HG03342 (cell line): ENCODE results near the gene FADS2.

ENCODE experiments used
- ATAC-seq: cut with Tn5 transposase; IDR thresholded peaks from one replicate; pipeline ENCODE4 v1.9.1; 2021; ENCODE audit warnings: mild to moderate bottlenecking, moderate library complexity; ENCODE audit not compliant: unreplicated experiment

FADS2 gene

GRCh38 chr11:61883327-61883726 lies 55.2 kb downstream of the FADS2 start:
- no peak for ATAC-seq

GRCh38 chr11:61883947-61884346 lies 55.8 kb downstream of the FADS2 start:
- no peak for ATAC-seq

GRCh38 chr11:61885166-61885778 lies 57.2 kb downstream of the FADS2 start:
- no peak for ATAC-seq

DNA sequence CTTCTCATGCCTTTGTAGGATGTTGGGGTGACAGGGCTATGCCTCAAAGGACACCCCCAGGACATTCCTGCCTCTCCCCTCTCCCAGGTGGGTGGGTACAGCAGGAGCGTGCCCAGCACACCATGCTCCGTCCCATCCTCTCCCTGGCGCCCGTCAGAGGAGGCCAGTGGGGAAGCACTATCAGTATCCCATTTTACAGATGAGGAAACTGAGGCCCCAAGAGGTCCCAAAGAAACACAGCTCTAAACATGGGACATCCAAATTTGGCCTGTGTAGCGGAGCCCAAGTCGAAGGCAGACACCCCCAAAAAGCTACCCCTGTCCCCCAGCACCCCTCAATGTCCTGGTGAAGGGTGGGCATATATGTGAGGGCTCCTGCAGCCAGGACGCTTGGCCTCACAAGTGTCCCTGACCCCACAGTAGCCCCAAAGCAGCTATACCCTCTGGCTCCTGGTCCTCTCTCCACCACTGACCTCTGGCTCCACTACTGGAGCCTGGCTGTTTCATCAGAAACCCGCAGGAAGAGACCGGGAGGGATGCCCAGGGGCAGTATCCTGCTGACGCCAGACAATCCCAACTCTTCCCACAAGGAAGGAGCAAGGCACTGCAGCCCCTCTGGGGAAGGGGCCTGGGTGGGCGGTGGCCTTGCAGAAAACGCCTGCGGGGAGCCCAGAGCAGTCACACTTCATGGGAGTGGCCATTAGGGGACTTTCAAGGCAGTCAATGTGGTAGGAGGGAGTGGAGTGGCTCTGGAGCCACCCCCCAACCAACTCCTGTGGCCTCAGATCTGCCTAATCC lies 57.9 kb downstream of the FADS2 start:
- no peak for ATAC-seq

GRCh38 chr11:61886643-61887042 lies 58.5 kb downstream of the FADS2 start:
- ATAC-seq: no peak

- ATAC-seq: no peak
Measured at GRCh38 chr11:61887839-61888494, 59.9 kb downstream of the FADS2 start.

- no peak for ATAC-seq
Measured at GRCh38 chr11:61888590-61888989, 60.5 kb downstream of the FADS2 start.

DNA sequence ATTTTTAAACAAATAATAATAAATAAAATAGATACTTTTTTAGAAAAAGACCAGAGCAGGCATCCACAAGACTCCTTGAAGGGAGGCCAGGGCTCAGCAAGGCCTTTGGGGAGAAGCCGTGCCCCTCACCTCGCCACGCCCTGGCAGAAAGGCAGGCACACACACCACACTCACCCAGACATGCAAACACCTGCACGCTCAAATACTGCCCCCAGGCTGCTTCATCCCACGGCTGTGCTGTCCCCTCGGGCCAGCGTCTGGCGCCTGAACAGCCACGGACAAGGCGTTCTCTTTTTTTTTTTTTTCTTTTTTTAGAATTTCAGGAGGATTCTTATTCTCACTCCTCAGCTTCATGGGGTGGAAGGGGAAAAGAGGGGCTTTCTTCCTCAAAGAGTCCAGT lies 61.7 kb downstream of the FADS2 start:
- ATAC-seq: no peak

- ATAC-seq: peak; percentile 23
Measured at GRCh38 chr11:61890529-61891330, 62.6 kb downstream of the FADS2 start.

- peak; percentile 46 for ATAC-seq
Measured at GRCh38 chr11:61891331-61892084, 63.4 kb downstream of the FADS2 start, which contains the start of gene FADS3. Gene FADS3 (minus strand): TSS chr11:61891545. CDS start chr11:61891381, 164 bp downstream.

DNA sequence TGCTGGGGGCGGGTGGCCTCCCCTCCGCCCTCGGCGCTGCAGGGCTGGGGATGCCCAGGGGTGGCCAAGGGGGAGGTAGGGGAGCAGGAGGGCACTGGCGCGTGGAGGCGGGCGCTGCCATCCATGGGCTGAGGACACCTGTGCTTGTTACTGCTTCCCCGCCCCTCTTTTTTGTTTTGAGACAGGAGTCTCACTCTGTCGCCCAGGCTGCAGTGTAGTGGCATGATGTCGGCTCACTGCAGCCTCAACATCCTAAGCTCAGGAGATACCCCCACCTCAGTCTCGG lies 63.9 kb downstream of the FADS2 start:
- ATAC-seq: no peak

GRCh38 chr11:61893981-61894380 lies 65.9 kb downstream of the FADS2 start:
- no peak for ATAC-seq

GRCh38 chr11:61895046-61895717 lies 67.1 kb downstream of the FADS2 start:
- ATAC-seq: no peak

DNA sequence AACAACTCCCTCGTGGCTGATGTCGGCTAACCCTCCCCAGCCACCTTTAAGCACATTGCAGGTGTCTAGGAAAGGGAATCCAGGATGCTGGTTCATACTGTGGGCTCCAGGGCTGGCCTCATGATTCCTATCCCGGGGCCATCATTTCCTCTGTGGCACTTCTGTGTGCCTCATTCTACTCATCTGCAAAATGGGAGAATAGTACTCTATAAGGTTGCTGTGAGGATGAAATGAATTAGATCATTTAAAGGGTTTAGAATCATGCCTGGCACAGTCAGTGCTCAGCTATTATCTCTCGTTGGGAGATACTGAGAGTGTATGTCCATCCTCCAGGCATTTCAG lies 67.6 kb downstream of the FADS2 start:
- no peak for ATAC-seq

DNA sequence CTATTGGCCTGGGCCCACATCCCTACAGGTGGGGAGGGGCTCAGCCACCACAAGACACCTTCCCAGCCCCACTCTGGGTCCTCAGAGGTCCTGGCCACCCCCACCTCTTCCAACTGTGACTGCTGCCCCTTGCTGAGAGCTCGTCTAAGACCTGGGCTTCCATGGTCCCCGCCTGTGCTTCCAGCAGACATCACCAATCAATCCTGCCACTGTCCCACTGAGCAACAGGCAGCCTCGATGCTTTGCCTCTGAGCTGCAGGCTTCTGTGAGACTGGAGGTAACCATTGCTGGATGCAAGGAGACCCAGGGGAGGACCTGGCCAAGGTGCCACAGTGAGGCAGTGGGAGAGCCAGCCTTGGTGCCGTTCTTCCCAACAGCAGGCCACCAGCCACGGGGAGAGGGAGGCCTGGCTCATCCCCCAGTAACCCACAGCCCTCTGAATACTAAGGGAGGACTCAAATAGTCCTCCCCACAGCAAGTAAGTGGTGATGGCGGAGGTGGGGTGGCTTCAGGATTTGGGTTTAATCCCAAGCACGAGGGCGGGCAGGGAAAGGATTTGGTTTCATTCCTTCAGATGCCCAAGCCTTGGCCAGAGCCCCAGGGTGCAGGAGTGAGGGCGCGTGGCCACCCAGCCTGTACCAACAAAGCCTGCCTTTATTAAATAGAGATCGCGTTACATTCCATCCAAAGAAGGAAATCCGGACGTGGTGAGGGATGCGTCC lies 68.7 kb downstream of the FADS2 start:
- no peak for ATAC-seq

DNA sequence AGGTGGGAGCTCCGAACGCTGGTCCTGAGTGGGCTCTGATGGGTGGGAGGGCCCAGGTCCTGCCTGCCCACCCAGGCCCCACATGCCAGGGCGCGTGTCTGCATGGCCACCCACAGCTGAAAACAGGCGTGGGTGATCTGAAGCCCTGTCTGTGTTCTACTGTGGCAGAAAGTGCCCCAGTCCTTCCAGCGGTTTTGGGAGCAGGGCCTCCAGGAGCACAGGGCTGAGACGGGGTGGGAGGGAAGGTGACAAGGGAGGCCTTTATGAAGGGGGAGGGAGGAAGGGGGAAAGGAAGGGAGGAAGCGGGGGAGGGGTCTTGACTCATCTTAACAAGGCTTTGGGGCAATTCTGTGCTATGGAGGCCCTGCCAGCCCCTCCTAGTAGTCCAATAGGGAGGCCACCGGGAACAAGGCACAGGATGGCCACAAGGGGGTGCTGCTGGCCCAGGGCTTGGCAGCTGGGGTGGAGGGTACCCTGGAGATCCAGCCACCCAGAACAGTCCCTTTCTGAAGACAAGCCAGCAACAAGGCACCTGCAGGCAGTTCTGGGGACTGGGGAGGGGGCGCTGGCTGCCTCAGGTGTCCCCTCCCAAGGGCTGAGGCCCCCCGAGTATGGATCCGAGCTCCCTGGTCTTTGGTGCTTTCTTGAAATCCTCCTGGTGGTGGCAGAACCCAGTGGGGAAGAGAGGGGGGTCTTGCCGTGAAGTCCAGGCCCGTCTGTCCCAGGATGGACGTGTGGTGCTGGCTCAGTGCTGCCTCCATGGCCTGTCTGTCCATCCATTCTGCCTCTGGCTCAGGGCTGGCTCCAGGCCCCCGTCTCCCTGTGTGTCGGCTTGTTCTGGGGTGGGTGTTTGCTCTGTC lies 69.5 kb downstream of the FADS2 start:
- no peak for ATAC-seq

DNA sequence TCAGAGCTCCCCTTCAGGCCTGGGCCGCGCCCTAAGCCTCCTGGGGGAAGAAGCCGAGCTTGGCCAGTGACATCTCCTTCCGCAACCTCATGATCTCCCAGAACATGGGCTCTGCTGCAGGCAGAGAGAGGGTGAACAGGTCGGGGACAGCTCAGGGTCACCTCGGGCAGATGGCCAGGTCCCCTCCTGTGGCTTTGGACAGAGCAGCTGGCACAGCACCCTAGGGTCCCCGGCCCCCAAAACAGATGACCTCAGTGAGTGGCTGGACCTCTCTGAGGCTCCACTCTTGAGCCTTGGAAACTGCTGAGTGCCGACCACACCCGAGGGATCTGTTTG lies 70.1 kb downstream of the FADS2 start:
- no peak for ATAC-seq

GRCh38 chr11:61899146-61899841 lies 71.2 kb downstream of the FADS2 start:
- ATAC-seq: peak; percentile 73
